PFSK-1 (cell line): ENCODE data around the gene DYNLRB2.

Source experiments
- FOXP2 ChIP-seq: optimal IDR thresholded peaks from 2 replicates; pipeline ENCODE3; 2011; ENCODE audit warnings: borderline replicate concordance, control low read depth, inconsistent platforms; ENCODE audit not compliant: insufficient read depth; ENCODE audit errors: extremely low read length, extremely low read depth
- POLR2AphosphoS5 ChIP-seq: IDR thresholded peaks from 2 replicates; pipeline ENCODE4 v1.6.1; 2012; ENCODE audit warnings: low read depth, mild to moderate bottlenecking, control low read depth, low read length, moderate library complexity
- REST ChIP-seq, 2 experiments: IDR thresholded peaks; 2 replicates each; pipeline versions ENCODE4 v1.6.1 to v1.8.0; 2011 to 2012; ENCODE audit warnings: low read depth in 2 of 2, low read length in 2 of 2, control low read depth in 1 of 2, inconsistent platforms in 1 of 2, mild to moderate bottlenecking in 1 of 2, moderate library complexity in 1 of 2; ENCODE audit not compliant: insufficient read depth in 1 of 2
- SIN3A ChIP-seq: IDR thresholded peaks from 2 replicates; pipeline ENCODE4 v1.6.1; 2012; ENCODE audit warnings: mild to moderate bottlenecking, low read length, moderate library complexity, borderline replicate concordance; ENCODE audit not compliant: insufficient read depth
- TAF1 ChIP-seq: IDR thresholded peaks from 2 replicates; pipeline ENCODE4 v1.6.1; 2012; ENCODE audit warnings: low read length, control low read depth, borderline replicate concordance; ENCODE audit not compliant: insufficient read depth

DYNLRB2 gene

GRCh38 chr16:80599466-80599865, 58.7 kb downstream of the DYNLRB2 start:
- TF ChIP-seq SIN3A (no peak), TAF1 (no peak), FOXP2 (no peak), REST (IDR thresholded peaks at IDR 0.05; ENCODE audit: insufficient read depth in 1 of 2, low read depth in 2 of 2, low read length in 2 of 2) (no peak), POLR2AphosphoS5 (no peak)
